OCI-LY1 (cell line): ENCODE data around the gene ARL5C.
A peak's percentile ranks its signal among the peaks of the same experiment; 100 is the strongest.

Experiments used
- H2AFZ ChIP-seq: fragments of 200-600 bp; sonication (generic), shearing (Covaris generic); 2 replicates; pipeline ENCODE4 v1.6.0; 2014; ENCODE audit warnings: antibody characterized with exemption, mild to moderate bottlenecking, low read length
- H3F3A ChIP-seq: fragments of 200-600 bp; sonication (generic), shearing (Covaris generic); 2 replicates; pipeline ENCODE4 v1.6.0; 2014; ENCODE audit warnings: mild to moderate bottlenecking, antibody characterized with exemption, low read length, moderate library complexity; ENCODE audit not compliant: insufficient read depth
- H3K27ac ChIP-seq: fragments of 200-600 bp; sonication (generic); 2 replicates; pipeline ENCODE4 v1.5.1; 2014; ENCODE audit warnings: low read length, mixed run types, mild to moderate bottlenecking, low read depth; ENCODE audit not compliant: poor library complexity, severe bottlenecking
- H3K27me3 ChIP-seq: fragments of 200-600 bp; sonication (generic); 2 replicates; pipeline ENCODE4 v1.6.0; 2014; ENCODE audit warnings: antibody characterized with exemption, mild to moderate bottlenecking, low read length, moderate library complexity; ENCODE audit not compliant: insufficient read depth
- H3K36me3 ChIP-seq: fragments of 200-600 bp; sonication (generic); 2 replicates; pipeline ENCODE4 v1.6.1; 2014; ENCODE audit warnings: mild to moderate bottlenecking, antibody characterized with exemption, low read length, moderate library complexity, mixed read lengths; ENCODE audit not compliant: insufficient read depth
- H3K4me1 ChIP-seq: fragments of 200-600 bp; sonication (generic); 2 replicates; pipeline ENCODE4 v1.5.1; 2014; ENCODE audit warnings: mild to moderate bottlenecking, low read length, moderate library complexity; ENCODE audit not compliant: insufficient read depth, severe bottlenecking
- H3K4me2 ChIP-seq: fragments of 200-600 bp; sonication (generic), shearing (Covaris generic); 2 replicates; pipeline ENCODE4 v1.6.1; 2014; ENCODE audit warnings: low read length
- H3K4me3 ChIP-seq: fragments of 200-600 bp; sonication (generic); 2 replicates; pipeline ENCODE4 v1.5.1; 2014; ENCODE audit warnings: low read length, low read depth, mild to moderate bottlenecking, mixed read lengths; ENCODE audit not compliant: poor library complexity, severe bottlenecking
- H3K79me2 ChIP-seq: fragments of 200-600 bp; shearing (Covaris generic); 2 replicates; pipeline ENCODE4 v1.6.1; 2016; ENCODE audit warnings: mixed run types, low read length, mixed read lengths; ENCODE audit not compliant: insufficient read depth
- H3K9ac ChIP-seq: fragments of 200-600 bp; sonication (generic), shearing (Covaris generic); 2 replicates; pipeline ENCODE4 v1.6.1; 2014; ENCODE audit warnings: mild to moderate bottlenecking, low read length, mixed read lengths
- H3K9me2 ChIP-seq: fragments of 200-600 bp; sonication (generic), shearing (Covaris generic); 2 replicates; pipeline ENCODE4 v1.6.1; 2014; ENCODE audit warnings: low read depth, mild to moderate bottlenecking, low read length, mixed read lengths
- H3K9me3 ChIP-seq: fragments of 200-600 bp; shearing (Covaris generic); 2 replicates; pipeline ENCODE4 v1.6.1; 2014; ENCODE audit warnings: low read length, mixed read lengths
- H4K20me1 ChIP-seq: fragments of 200-600 bp; sonication (generic), shearing (Covaris generic); 2 replicates; pipeline ENCODE4 v1.6.0; 2016; ENCODE audit warnings: mild to moderate bottlenecking, low read length; ENCODE audit not compliant: insufficient read depth
- CTCF ChIP-seq: fragments of 200-600 bp; sonication (generic), shearing (Covaris generic); IDR thresholded peaks from 2 replicates; pipeline ENCODE4 v1.5.1; 2017; ENCODE audit warnings: mild to moderate bottlenecking, antibody characterized with exemption, low read length, moderate library complexity, mixed read lengths
- EZH2 ChIP-seq: fragments of 200-600 bp; sonication (generic), shearing (Covaris generic); IDR thresholded peaks from 2 replicates; pipeline ENCODE4 v1.8.0; 2017; ENCODE audit warnings: borderline replicate concordance, mixed run types, mild to moderate bottlenecking, antibody characterized with exemption, low read length, moderate library complexity, mixed read lengths

The ARL5C gene

GRCh38 chr17:39108461-39109375, 57.2 kb downstream of the ARL5C start:
- H3F3A ChIP-seq: no peaks in the 10 kb centered on the region

GRCh38 chr17:39107973-39108372, 58.0 kb downstream of the ARL5C start:
- Histone ChIP-seq H4K20me1 (no peaks in the 10 kb centered on the region), H3K9ac (no peak overlapping the region), H3K27me3 (peaks cover 2% of the 10 kb centered on the region; the same call in 1 of the 2 replicates), H3K36me3 (no peaks in the 10 kb centered on the region), H2AFZ (no peak overlapping the region), H3K9me3 (no peaks in the 10 kb centered on the region), H3K27ac (no peak overlapping the region), H3K4me2 (no peak overlapping the region), H3K4me1 (no peaks in the 10 kb centered on the region), H3F3A (no peaks in the 10 kb centered on the region), H3K4me3 (no peak overlapping the region), H3K9me2 (no peaks in the 10 kb centered on the region), H3K79me2 (no peaks in the 10 kb centered on the region)
- TF ChIP-seq EZH2: no peak
- TF ChIP-seq CTCF: peak; percentile 38

More at GRCh38 chr17:39108461-39109375, 57.2 kb downstream of the ARL5C start:
- no peak overlapping the region for H3K4me2 ChIP-seq
- no peak overlapping the region for H3K4me3 ChIP-seq
- H3K9me2 ChIP-seq: no peaks in the 10 kb centered on the region
- H4K20me1 ChIP-seq: no peaks in the 10 kb centered on the region
- no peaks in the 10 kb centered on the region for H3K79me2 ChIP-seq
- no peak overlapping the region for H3K9ac ChIP-seq
- TF ChIP-seq EZH2 (no peak), CTCF (no peak)
- no peaks in the 10 kb centered on the region for H3K4me1 ChIP-seq
- peaks cover 4% of the 10 kb centered on the region; the same call in 1 of the 2 replicates for H3K27me3 ChIP-seq
- H3K36me3 ChIP-seq: no peaks in the 10 kb centered on the region
- no peak overlapping the region for H2AFZ ChIP-seq
- H3K9me3 ChIP-seq: no peaks in the 10 kb centered on the region
- H3K27ac ChIP-seq: no peak overlapping the region

GRCh38 chr17:39107155-39107554, 58.8 kb downstream of the ARL5C start:
- H2AFZ ChIP-seq: no peak overlapping the region
- H3K9me3 ChIP-seq: no peaks in the 10 kb centered on the region
- no peaks in the 10 kb centered on the region for H3K9me2 ChIP-seq
- no peaks in the 10 kb centered on the region for H3K79me2 ChIP-seq
- TF ChIP-seq CTCF: no peak
- no peak for TF ChIP-seq EZH2
- H3K36me3 ChIP-seq: no peaks in the 10 kb centered on the region
- H3K9ac ChIP-seq: no peak overlapping the region
- H3K4me2 ChIP-seq: no peak overlapping the region
- no peak overlapping the region for H3K27ac ChIP-seq
- no peaks in the 10 kb centered on the region for H3K4me1 ChIP-seq
- no peak overlapping the region for H3K4me3 ChIP-seq
- H3F3A ChIP-seq: no peaks in the 10 kb centered on the region
- H4K20me1 ChIP-seq: no peaks in the 10 kb centered on the region
- H3K27me3 ChIP-seq: no peaks in the 10 kb centered on the region
